Right ventricle myocardium inferior (tissue), 1 donor: Measurements from ENCODE around the gene ARHGAP18. TPM values are rescaled to one million over a fixed set of nuclear protein-coding genes. Genes with fewer than 3 reads are reported as not detected.

Experiments used
- ATAC-seq: fragments of 200-7000 bp; cut with Tn5 transposase; one replicate; pipeline ENCODE4 v1.9.1; 2020; ENCODE audit warnings: mild to moderate bottlenecking, moderate library complexity
- DNase-seq: peaks from one replicate; pipeline ENCODE4 v3.0.0; 2021; ENCODE audit errors: missing footprints
- intact Hi-C: fragments of 100-400 bp; cut with DNase I; formaldehyde crosslinking; loops from one replicate; pipeline ENCODE4 v1.11.0; 2022
- total RNA-seq: library from RNA; stranded (reverse); fragmentation: NEBNext Ultra II Directional; extraction: Animal tissue kit (Norgen Biotek cat#: 25700); gene quantifications from one replicate; pipeline ENCODE4 v1.2.1, GENCODE V29; 2021
- donor health status: DM: no; HTN: yes; CAD: no; lungs with severe emphysema.

Gene ARHGAP18
- total RNA-seq, 1 donor from 2014 or later = 8.1 TPM

GRCh38 chr6:129699659-129700058 lies 10.3 kb downstream of the ARHGAP18 start:
- ATAC-seq (no peak), DNase-seq (no peak)
- intact Hi-C loops = no loop called here

GRCh38 chr6:129698430-129698829 lies 11.5 kb downstream of the ARHGAP18 start:
- DNase-seq (no peak), ATAC-seq (no peak)
- intact Hi-C loops = no loop called here

GRCh38 chr6:129697788-129698187 lies 12.2 kb downstream of the ARHGAP18 start:
- no peak for ATAC-seq
- intact Hi-C loops = no loop called here
- no peak for DNase-seq

- intact Hi-C loops = no loop called here
- DNase-seq (no peak), ATAC-seq (no peak)
Observed at GRCh38 chr6:129696843-129697242, 13.1 kb downstream of the ARHGAP18 start.

GRCh38 chr6:129696028-129696418 lies 14.0 kb downstream of the ARHGAP18 start:
- intact Hi-C loops = no loop called here
- DNase-seq = no peak
- ATAC-seq = no peak

GRCh38 chr6:129695373-129696027 lies 14.5 kb downstream of the ARHGAP18 start:
- intact Hi-C loops = no loop called here
- ATAC-seq = no peak
- no peak for DNase-seq

GRCh38 chr6:129694036-129694435 lies 15.9 kb downstream of the ARHGAP18 start:
- intact Hi-C loops = no loop called here
- DNase-seq (no peak), ATAC-seq (no peak)

- intact Hi-C loops = no loop called here
- no peak for ATAC-seq
- no peak for DNase-seq
Observed at GRCh38 chr6:129692467-129692866, 17.5 kb downstream of the ARHGAP18 start.

- intact Hi-C loops = no loop called here
- no peak for DNase-seq
- ATAC-seq = no peak
Observed at GRCh38 chr6:129691709-129692108, 18.3 kb downstream of the ARHGAP18 start.

- intact Hi-C loops = no loop called here
- DNase-seq (no peak), ATAC-seq (no peak)
Observed at GRCh38 chr6:129691043-129691640, 18.8 kb downstream of the ARHGAP18 start.

GRCh38 chr6:129686941-129687627 lies 22.9 kb downstream of the ARHGAP18 start:
- DNase-seq (no peak), ATAC-seq (peak; percentile 64)
- intact Hi-C loops = no loop called here

- DNase-seq = no peak
- peak; percentile 33 for ATAC-seq
- intact Hi-C loops = no loop called here
Observed at GRCh38 chr6:129685662-129686031, 24.3 kb downstream of the ARHGAP18 start.

- ATAC-seq = no peak
- intact Hi-C loops = no loop called here
Observed at GRCh38 chr6:129684903-129685661, 24.9 kb downstream of the ARHGAP18 start.

GRCh38 chr6:129684323-129684884 lies 25.6 kb downstream of the ARHGAP18 start:
- intact Hi-C loops = no loop called here
- ATAC-seq = no peak

More at GRCh38 chr6:129684903-129685661, 24.9 kb downstream of the ARHGAP18 start:
- DNase-seq = no peak

GRCh38 chr6:129683601-129684322 lies 26.2 kb downstream of the ARHGAP18 start:
- intact Hi-C loops = no loop called here
- peak; percentile 89 for ATAC-seq
- DNase-seq = peak; percentile 91

More at GRCh38 chr6:129684323-129684884, 25.6 kb downstream of the ARHGAP18 start:
- DNase-seq = no peak

GRCh38 chr6:129681913-129682205 lies 28.1 kb downstream of the ARHGAP18 start:
- ATAC-seq (no peak), DNase-seq (no peak)
- intact Hi-C loops = no loop called here

- no peak for DNase-seq
- no peak for ATAC-seq
- intact Hi-C loops = no loop called here
Observed at GRCh38 chr6:129680633-129681032, 29.3 kb downstream of the ARHGAP18 start.

GRCh38 chr6:129679758-129680157 lies 30.2 kb downstream of the ARHGAP18 start:
- no peak for ATAC-seq
- intact Hi-C loops = no loop called here
- DNase-seq = no peak

- intact Hi-C loops = no loop called here
- ATAC-seq = no peak
- DNase-seq = no peak
Observed at GRCh38 chr6:129679275-129679674, 30.7 kb downstream of the ARHGAP18 start.
